Occipital lobe (tissue), 2 donors: ENCODE data around the gene SPECC1L. TPM values are rescaled to one million over a fixed set of nuclear protein-coding genes. Genes with fewer than 3 reads are reported as not detected.
A peak's percentile ranks its signal among the peaks of the same experiment; 100 is the strongest.
"Not testable (repeated sequence)": the region's sequence is repeated elsewhere in the genome, so short reads cannot be mapped to it uniquely, and the experiment has no call there.

Experiments
- DNase-seq: peaks from one replicate; lab custom pipeline; 2025; lab: John Stamatoyannopoulos, UW
- total RNA-seq: library from RNA; depleted of rRNA; stranded (reverse); fragments of >200 nt; gene quantifications from one replicate; pipeline ENCODE4 v1.2.3, GENCODE V29; 2014

SPECC1L gene
- total RNA-seq, 1 donor from 2014 or later: 49.0 TPM

GRCh38 chr22:24247011-24247507, 23.6 kb upstream of the SPECC1L start:
- DNase-seq: no peak

GRCh38 chr22:24247564-24248344, 22.9 kb upstream of the SPECC1L start:
- peak; percentile 32 for DNase-seq

- not testable (repeated sequence) for DNase-seq
Observed at GRCh38 chr22:24248611-24249010, 22.0 kb upstream of the SPECC1L start.

GRCh38 chr22:24249413-24249812, 21.2 kb upstream of the SPECC1L start:
- DNase-seq: not testable (repeated sequence)

- not testable (repeated sequence) for DNase-seq
Observed at GRCh38 chr22:24251286-24251685, 19.3 kb upstream of the SPECC1L start.

GRCh38 chr22:24253126-24253525, 17.5 kb upstream of the SPECC1L start:
- DNase-seq: not testable (repeated sequence)

GRCh38 chr22:24256136-24256535, 14.5 kb upstream of the SPECC1L start:
- DNase-seq: not testable (repeated sequence)

GRCh38 chr22:24256736-24257135, 13.9 kb upstream of the SPECC1L start:
- not testable (repeated sequence) for DNase-seq

- not testable (repeated sequence) for DNase-seq
Observed at GRCh38 chr22:24259459-24259858, 11.2 kb upstream of the SPECC1L start.

GRCh38 chr22:24262185-24262749, 8.4 kb upstream of the SPECC1L start:
- DNase-seq: not testable (repeated sequence)

GRCh38 chr22:24263479-24263878, 7.2 kb upstream of the SPECC1L start:
- not testable (repeated sequence) for DNase-seq

- DNase-seq: not testable (repeated sequence)
Observed at GRCh38 chr22:24264329-24264896, 6.2 kb upstream of the SPECC1L start.

- no peak for DNase-seq
Observed at GRCh38 chr22:24265734-24266133, 4.9 kb upstream of the SPECC1L start.

- not testable (repeated sequence) for DNase-seq
Observed at GRCh38 chr22:24266495-24266894, 4.1 kb upstream of the SPECC1L start.

- no peak for DNase-seq
Observed at GRCh38 chr22:24271386-24271854, 789 bp downstream of the SPECC1L start.

- DNase-seq: not testable (repeated sequence)
Observed at GRCh38 chr22:24273031-24273430, 2.4 kb downstream of the SPECC1L start.

- not testable (repeated sequence) for DNase-seq
Observed at GRCh38 chr22:24273906-24274305, 3.3 kb downstream of the SPECC1L start.

GRCh38 chr22:24274696-24275405, 4.2 kb downstream of the SPECC1L start:
- not testable (repeated sequence) for DNase-seq

- not testable (repeated sequence) for DNase-seq
Observed at GRCh38 chr22:24280363-24280762, 9.7 kb downstream of the SPECC1L start.

GRCh38 chr22:24282401-24282800, 11.8 kb downstream of the SPECC1L start:
- no peak for DNase-seq

- DNase-seq: no peak
Observed at GRCh38 chr22:24284747-24285203, 14.1 kb downstream of the SPECC1L start.
